ENCODE results near the gene ZBTB46. TPM values are rescaled to one million over a fixed set of nuclear protein-coding genes. Genes with fewer than 3 reads are reported as not detected.

Gene ZBTB46
- total RNA-seq, 1 experiment from 2014 or later = 10.7 TPM

DNA sequence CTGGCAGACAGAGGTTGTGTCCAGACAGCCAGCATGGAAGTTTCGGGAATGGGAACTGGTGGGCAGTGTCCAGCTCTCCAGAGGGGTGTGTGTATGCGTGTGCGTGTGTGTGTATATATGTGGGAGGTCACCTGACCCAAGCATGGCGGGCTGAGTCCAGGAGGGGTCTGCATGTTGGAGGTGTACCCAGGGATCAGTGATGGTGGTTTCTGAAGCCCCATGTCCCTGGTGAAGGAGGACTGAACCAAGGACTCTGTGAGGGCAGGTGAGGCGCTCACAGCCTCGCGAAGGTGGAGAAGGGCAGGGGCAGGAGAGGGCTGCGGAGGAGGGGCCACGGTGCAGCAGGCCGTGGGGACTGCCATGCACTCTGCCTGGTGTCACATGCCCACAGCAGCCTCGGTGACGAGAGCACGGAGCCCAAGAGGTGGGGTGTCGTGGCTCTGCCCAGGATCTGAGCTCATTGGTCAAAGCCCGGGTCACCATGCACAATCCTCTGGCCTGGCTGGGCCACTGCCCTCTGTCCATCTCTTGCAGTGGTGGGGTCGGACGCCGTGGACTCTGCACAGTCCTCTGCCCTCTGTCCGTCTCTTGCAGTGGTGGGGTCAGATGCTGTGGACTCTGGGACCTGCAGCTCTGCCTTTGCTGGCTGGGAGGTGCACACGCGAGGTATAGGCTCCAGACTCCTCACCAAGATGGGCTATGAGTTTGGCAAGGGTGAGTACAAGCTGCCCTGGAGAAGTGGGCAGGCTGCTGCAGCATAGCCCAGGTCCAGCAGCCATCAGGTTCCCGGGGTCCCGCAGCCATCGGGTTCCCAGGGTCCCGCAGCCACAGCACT, 96.7 kb downstream of the ZBTB46 start:
- intact Hi-C loops (cut with micrococcal nuclease) = loop anchor here (10.0 kb wide), 1 partner anchor 130 kb away; the partner anchor contains the start of genes ABHD16B and TPD52L2
- POLR2A ChIA-PET = no interaction called here
- no peak for ATAC-seq
- RAD21 ChIA-PET (ENCODE audit: low non-redundant PET in 1 of 2, low total read pairs in 2 of 2, uncharacterized antibody in 2 of 2, unreplicated experiment in 2 of 2) = no interaction called here
- Histone ChIP-seq H4K20me1 (ENCODE audit: insufficient read depth) (no peaks in the 10 kb centered on the region), H3K27ac (ENCODE audit: low read depth, low read length) (no peak overlapping the region), H3K9me2 (ENCODE audit: insufficient read depth) (no peaks in the 10 kb centered on the region), H3K36me3 (ENCODE audit: control insufficient read depth in 1 of 2, insufficient read depth in 2 of 2, low read length in 2 of 2) (peaks cover 0 to 14% of the 10 kb centered on the region in 2 experiments; a peak in 2 of 4 replicates), H3K27me3 (ENCODE audit: insufficient read depth, low read length) (no peaks in the 10 kb centered on the region), H3K9me3 (ENCODE audit: control insufficient read depth in 1 of 2, insufficient read depth in 1 of 2, low read depth in 1 of 2, low read length in 2 of 2) (no peaks in the 10 kb centered on the region), H3K79me2 (ENCODE audit: insufficient read depth, low read length) (peaks cover 44% of the 10 kb centered on the region), H2AFZ (ENCODE audit: low read depth, low read length, poor library complexity, severe bottlenecking) (no peak overlapping the region), H3K4me2 (ENCODE audit: low read length) (no peak overlapping the region), H3K9ac (ENCODE audit: low read length) (no peak overlapping the region), H3K4me1 (ENCODE audit: control insufficient read depth in 1 of 2, insufficient read depth in 2 of 2, low read length in 2 of 2) (peaks cover 13 to 36% of the 10 kb centered on the region in 2 experiments; a peak in 3 of 4 replicates), H3K4me3 (replicated peaks in 1 of 2; ENCODE audit: low read depth in 1 of 2, low read length in 2 of 2) (no peak overlapping the region)
- DNase-seq (ENCODE audit: low read depth, low spot score) = no peak
- TF ChIP-seq, protein P1, sequence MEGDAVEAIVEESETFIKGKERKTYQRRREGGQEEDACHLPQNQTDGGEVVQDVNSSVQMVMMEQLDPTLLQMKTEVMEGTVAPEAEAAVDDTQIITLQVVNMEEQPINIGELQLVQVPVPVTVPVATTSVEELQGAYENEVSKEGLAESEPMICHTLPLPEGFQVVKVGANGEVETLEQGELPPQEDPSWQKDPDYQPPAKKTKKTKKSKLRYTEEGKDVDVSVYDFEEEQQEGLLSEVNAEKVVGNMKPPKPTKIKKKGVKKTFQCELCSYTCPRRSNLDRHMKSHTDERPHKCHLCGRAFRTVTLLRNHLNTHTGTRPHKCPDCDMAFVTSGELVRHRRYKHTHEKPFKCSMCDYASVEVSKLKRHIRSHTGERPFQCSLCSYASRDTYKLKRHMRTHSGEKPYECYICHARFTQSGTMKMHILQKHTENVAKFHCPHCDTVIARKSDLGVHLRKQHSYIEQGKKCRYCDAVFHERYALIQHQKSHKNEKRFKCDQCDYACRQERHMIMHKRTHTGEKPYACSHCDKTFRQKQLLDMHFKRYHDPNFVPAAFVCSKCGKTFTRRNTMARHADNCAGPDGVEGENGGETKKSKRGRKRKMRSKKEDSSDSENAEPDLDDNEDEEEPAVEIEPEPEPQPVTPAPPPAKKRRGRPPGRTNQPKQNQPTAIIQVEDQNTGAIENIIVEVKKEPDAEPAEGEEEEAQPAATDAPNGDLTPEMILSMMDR (IDR thresholded peaks at IDR 0.05 in 2 of 3, conservative IDR thresholded peaks at IDR 0.05 in 1 of 3; ENCODE audit: borderline replicate concordance in 1 of 3, insufficient read depth in 1 of 3, low read depth in 2 of 3, low read length in 2 of 3) = no peak
- TF ChIP-seq FOSL1 (IDR thresholded peaks at IDR 0.05; ENCODE audit: low read depth) (no peak), TCF7L2 (IDR thresholded peaks at IDR 0.05; ENCODE audit: borderline replicate concordance, extremely low read depth, insufficient read depth, insufficient read length) (no peak), ZNF274 (IDR thresholded peaks at IDR 0.05; ENCODE audit: low read depth, low read length) (no peak), SP1 (IDR thresholded peaks at IDR 0.05; ENCODE audit: low read depth) (no peak), POLR2AphosphoS5 (IDR thresholded peaks at IDR 0.05; ENCODE audit: low read depth, low read length) (no peak), SIN3A (IDR thresholded peaks at IDR 0.05; ENCODE audit: low read depth) (no peak)
- TF ChIP-seq, protein P2, sequence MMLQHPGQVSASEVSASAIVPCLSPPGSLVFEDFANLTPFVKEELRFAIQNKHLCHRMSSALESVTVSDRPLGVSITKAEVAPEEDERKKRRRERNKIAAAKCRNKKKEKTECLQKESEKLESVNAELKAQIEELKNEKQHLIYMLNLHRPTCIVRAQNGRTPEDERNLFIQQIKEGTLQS (IDR thresholded peaks at IDR 0.05) = no peak
- CTCF ChIA-PET = no interaction called here
- no TSS peak for BruUV-seq (replicated peaks)

All from HCT116 (cell line).